Hepatocyte (in vitro differentiated cells): Measurements from ENCODE around the gene MBD6. TPM values are rescaled to one million over a fixed set of nuclear protein-coding genes. Genes with fewer than 3 reads are reported as not detected.

Experiments used
- DNase-seq: peaks from one replicate; pipeline ENCODE4 v3.0.0-alpha.2; 2016; ENCODE audit warnings: low spot score
- H2AFZ ChIP-seq: fragments of 200-600 bp; sonication (generic); 2 replicates; pipeline ENCODE4 v1.6.0; 2016; ENCODE audit warnings: antibody characterized with exemption, mild to moderate bottlenecking
- H3K27ac ChIP-seq: fragments of 200-600 bp; sonication (generic); 2 replicates; pipeline ENCODE4 v1.5.1; 2016; ENCODE audit warnings: mild to moderate bottlenecking
- H3K27me3 ChIP-seq: fragments of 200-600 bp; sonication (generic); 2 replicates; pipeline ENCODE4 v1.6.1; 2016
- H3K36me3 ChIP-seq: fragments of 200-600 bp; sonication (generic); replicated peaks from 2 replicates; pipeline ENCODE4 v1.5.1; 2016; ENCODE audit warnings: low read depth; ENCODE audit not compliant: insufficient read depth
- H3K4me1 ChIP-seq: fragments of 200-600 bp; sonication (generic); 2 replicates; pipeline ENCODE4 v1.5.1; 2016; ENCODE audit warnings: mild to moderate bottlenecking, moderate library complexity; ENCODE audit not compliant: insufficient read depth
- H3K4me2 ChIP-seq: fragments of 200-600 bp; sonication (generic); 2 replicates; pipeline ENCODE4 v1.6.0; 2016
- H3K4me3 ChIP-seq: fragments of 200-600 bp; sonication (generic); 2 replicates; pipeline ENCODE4 v1.5.1; 2016; ENCODE audit warnings: mild to moderate bottlenecking
- H3K79me2 ChIP-seq: fragments of 200-600 bp; sonication (generic); 2 replicates; pipeline ENCODE4 v1.6.0; 2017; ENCODE audit warnings: mild to moderate bottlenecking
- H3K9me2 ChIP-seq: fragments of 200-600 bp; sonication (generic); replicated peaks from 2 replicates; pipeline ENCODE4 v1.6.0; 2017; ENCODE audit warnings: mild to moderate bottlenecking; ENCODE audit not compliant: insufficient read depth
- H3K9me3 ChIP-seq: fragments of 200-600 bp; sonication (generic); 2 replicates; pipeline ENCODE4 v1.5.1; 2016; ENCODE audit warnings: low read depth, mild to moderate bottlenecking
- H4K20me1 ChIP-seq: fragments of 200-600 bp; sonication (generic); 2 replicates; pipeline ENCODE4 v1.6.0; 2016; ENCODE audit warnings: mild to moderate bottlenecking; ENCODE audit not compliant: insufficient read depth, poor library complexity, severe bottlenecking
- CTCF ChIP-seq: fragments of 200-600 bp; sonication (generic); IDR thresholded peaks from 2 replicates; pipeline ENCODE4 v1.5.1; 2016; ENCODE audit warnings: antibody characterized with exemption, mild to moderate bottlenecking; ENCODE audit not compliant: poor library complexity
- EZH2 ChIP-seq: fragments of 200-600 bp; sonication (generic); IDR thresholded peaks from 2 replicates; pipeline ENCODE4 v1.6.1; 2016; ENCODE audit warnings: antibody characterized with exemption, mild to moderate bottlenecking, borderline replicate concordance
- EZH2phosphoT487 ChIP-seq: fragments of 200-600 bp; sonication (generic); IDR thresholded peaks from one replicate; pipeline ENCODE4 v1.6.1; 2018; ENCODE audit warnings: antibody characterized with exemption, mild to moderate bottlenecking, low read depth, moderate library complexity; ENCODE audit not compliant: unreplicated experiment, severe bottlenecking
- WGBS: methylation state at CpG from one replicate; pipeline ENCODE4 v1.1.6; 2016; ENCODE audit warnings: low lambda C conversion rate; ENCODE audit errors: missing lambda C conversion rate; 5-methylcytosine and 5-hydroxymethylcytosine counted together
- polyA plus RNA-seq: library from polyadenylated mRNA; unstranded; fragments of >200 nt; fragmentation: Nextera tagmentation; extraction: Ambion mirVana; gene quantifications from 2 replicates; pipeline ENCODE4 v1.2.1, GENCODE V29; 2016
- total RNA-seq: library from RNA; depleted of rRNA; stranded (reverse); fragments of >200 nt; gene quantifications from 2 replicates; pipeline ENCODE4 v1.2.3, GENCODE V29; 2014

The MBD6 gene
- total and polyA plus RNA-seq, 2 experiments from 2014 or later, result 7.0 to 35.2 TPM

GRCh38 chr12:57534250-57534649 is 11.6 kb downstream of the MBD6 start:
- Histone ChIP-seq H4K20me1 (no peaks in the 10 kb centered on the region), H2AFZ (no peak overlapping the region), H3K9me3 (no peaks in the 10 kb centered on the region), H3K9me2 (no peaks in the 10 kb centered on the region), H3K4me1 (no peaks in the 10 kb centered on the region), H3K4me3 (no peak overlapping the region), H3K79me2 (peaks cover 2% of the 10 kb centered on the region), H3K27me3 (no peaks in the 10 kb centered on the region), H3K27ac (no peak overlapping the region), H3K4me2 (no peak overlapping the region), H3K36me3 (no peaks in the 10 kb centered on the region)
- WGBS, result 96% methylated on average over 5 of the region's 5 CpGs
- DNase-seq, result no peak
- TF ChIP-seq EZH2phosphoT487 (no peak), CTCF (no peak), EZH2 (no peak)

- Histone ChIP-seq H3K4me2 (no peak overlapping the region), H3K27ac (no peak overlapping the region), H3K27me3 (no peaks in the 10 kb centered on the region), H2AFZ (no peak overlapping the region), H3K4me3 (no peak overlapping the region), H4K20me1 (no peaks in the 10 kb centered on the region), H3K79me2 (peaks cover 2% of the 10 kb centered on the region), H3K4me1 (no peaks in the 10 kb centered on the region), H3K9me2 (no peaks in the 10 kb centered on the region), H3K36me3 (no peaks in the 10 kb centered on the region), H3K9me3 (no peaks in the 10 kb centered on the region)
- TF ChIP-seq CTCF (no peak), EZH2phosphoT487 (no peak), EZH2 (no peak)
- DNase-seq, result no peak
- WGBS, result 100% methylated on average over 3 of the region's 3 CpGs
Measured at GRCh38 chr12:57534991-57535543, 12.4 kb downstream of the MBD6 start.

GRCh38 chr12:57535764-57536596 is 13.4 kb downstream of the MBD6 start:
- no peak overlapping the region for H3K4me2 ChIP-seq
- no peaks in the 10 kb centered on the region for H3K36me3 ChIP-seq
- H4K20me1 ChIP-seq, result peaks cover 1% of the 10 kb centered on the region
- H3K4me3 ChIP-seq, result no peak overlapping the region
- H3K9me2 ChIP-seq, result no peaks in the 10 kb centered on the region
- no peak overlapping the region for H2AFZ ChIP-seq
- H3K4me1 ChIP-seq, result no peaks in the 10 kb centered on the region
- no peak overlapping the region for H3K27ac ChIP-seq
- no peaks in the 10 kb centered on the region for H3K27me3 ChIP-seq
- TF ChIP-seq CTCF (no peak), EZH2phosphoT487 (no peak)
- H3K9me3 ChIP-seq, result no peaks in the 10 kb centered on the region
- WGBS, result 63% methylated on average over 6 of the region's 6 CpGs
- H3K79me2 ChIP-seq, result peaks cover 2% of the 10 kb centered on the region
- no peak for DNase-seq
